H7 (cell line): ENCODE data around the gene UROC1. TPM values are rescaled to one million over a fixed set of nuclear protein-coding genes. Genes with fewer than 3 reads are reported as not detected.

Experiments used
- total RNA-seq: library from RNA; depleted of rRNA; stranded (reverse); fragments of >200 nt; shearing (Covaris generic); gene quantifications from 2 replicates; pipeline ENCODE4 v1.2.3, GENCODE V29; 2014; rRNA removed

UROC1 gene
- total RNA-seq, 1 experiment from 2014 or later = not detected

Other genes starting within 250 kb of the UROC1 start
- gene KLF15, start 160.4 kb downstream of the UROC1 start, total RNA-seq = 8.5 and 10.5 TPM in 2 replicates
- gene CFAP100, start 122.9 kb downstream of the UROC1 start, total RNA-seq = 0.24 and 1.5 TPM in 2 replicates
- gene ZXDC, start 41.9 kb downstream of the UROC1 start, total RNA-seq = 27.2 and 33.2 TPM in 2 replicates
- gene CHST13, start 6.4 kb upstream of the UROC1 start, total RNA-seq = 2.5 and 2.8 TPM in 2 replicates
- gene C3orf22, start 41.2 kb upstream of the UROC1 start, total RNA-seq = not detected in 2 replicates
- 2.0 and 10.6 TPM in 2 replicates for gene TXNRD3, start 137.4 kb upstream of the UROC1 start, total RNA-seq
- 19.5 and 40.2 TPM in 2 replicates for gene CHCHD6, start 186.5 kb upstream of the UROC1 start, total RNA-seq